K562 (cell line): ENCODE results near the gene NTM.

Experiments
- FIP1L1 ChIP-seq: fragments of 200-400 bp; formaldehyde crosslinking; IDR thresholded peaks from 2 replicates; pipeline ENCODE4 v1.6.1; 2018; ENCODE audit warnings: mild to moderate bottlenecking, low read depth, low read length; ENCODE audit not compliant: poor library complexity, severe bottlenecking
- JUND ChIP-seq, 2 experiments: IDR thresholded peaks; 2 replicates in 1 of 2; 3 replicates in 1 of 2; pipeline ENCODE4 v1.6.1; 2011; ENCODE audit warnings: borderline replicate concordance in 2 of 2, low read depth in 2 of 2, low read length in 2 of 2, improper control_type of control experiment in 1 of 2, missing biosample characterization in 1 of 2, missing genetic modification characterization in 1 of 2, missing genetic modification reagents in 1 of 2
- RAD51 ChIP-seq: fragments of 450-650 bp; IDR thresholded peaks from 2 replicates; pipeline ENCODE4 v1.7.1; 2016; ENCODE audit warnings: low read depth, mild to moderate bottlenecking, borderline replicate concordance
- SIN3A ChIP-seq, 2 experiments: fragments of 150-350 bp in 1 of 2; IDR thresholded peaks; 2 replicates each; pipeline ENCODE4 v1.6.1; 2011 to 2016; ENCODE audit warnings: borderline replicate concordance in 2 of 2, low read depth in 2 of 2, low read length in 2 of 2, mild to moderate bottlenecking in 2 of 2, moderate library complexity in 2 of 2; ENCODE audit not compliant: control insufficient read depth in 1 of 2
- SP1 ChIP-seq: sonication (generic); formaldehyde crosslinking; IDR thresholded peaks from 2 replicates; pipeline ENCODE4 v1.8.1; 2022; ENCODE audit warnings: mild to moderate bottlenecking, missing genetic modification reagents
- SRF ChIP-seq, 2 experiments: fragments of 250-450, 450-650 bp in 1 of 2; sonication (Bioruptor Pico) in 1 of 2; sonication (generic) in 1 of 2; formaldehyde crosslinking; IDR thresholded peaks; 2 replicates each; pipeline versions ENCODE4 v1.5.0 to v1.5.1; 2020 to 2022; ENCODE audit warnings: mild to moderate bottlenecking in 1 of 2, missing genetic modification reagents in 1 of 2
- TBL1XR1 ChIP-seq, 2 experiments: IDR thresholded peaks; 2 replicates each; pipeline ENCODE4 v1.6.1; 2012; ENCODE audit warnings: improper control_type of control experiment in 2 of 2, low read length in 2 of 2, mild to moderate bottlenecking in 1 of 2
- ZNF12 ChIP-seq: sonication (generic); formaldehyde crosslinking; IDR thresholded peaks from 2 replicates; pipeline ENCODE4 v1.4.0; 2020; ENCODE audit warnings: mild to moderate bottlenecking, missing genetic modification reagents
- ZNF354B ChIP-seq: fragments of 250-450 bp; sonication (Bioruptor Pico); IDR thresholded peaks from 2 replicates; pipeline ENCODE4 v1.4.0; 2020
- TF ChIP-seq, protein P1 (sequence below), 3 experiments: fragments of 200-800 bp in 1 of 3; sonication (Bioruptor generic) in 1 of 3; sonication (generic) in 1 of 3; formaldehyde crosslinking in 1 of 3; IDR thresholded peaks; 2 replicates each; pipeline versions ENCODE4 v1.6.1 to v1.8.0; 2016 to 2022; ENCODE audit warnings: mild to moderate bottlenecking in 2 of 3, missing compliant biosample characterization in 2 of 3, missing genetic modification characterization in 2 of 3, missing genetic modification reagents in 1 of 3
- TF ChIP-seq, protein P2 (sequence below), 3 experiments: IDR thresholded peaks in 2 of 3; conservative IDR thresholded peaks in 1 of 3; 2 replicates each; pipeline ENCODE4 v1.5.1; 2011 to 2012; ENCODE audit warnings: low read length in 3 of 3, mild to moderate bottlenecking in 3 of 3, control low read depth in 2 of 3, improper control_type of control experiment in 1 of 3, inconsistent platforms in 1 of 3, low read depth in 1 of 3, mixed read lengths in 1 of 3, moderate library complexity in 1 of 3; ENCODE audit not compliant: insufficient read depth in 2 of 3
- TF ChIP-seq, protein P3 (sequence below): fragments of 250-450 bp; sonication (Bioruptor Pico); IDR thresholded peaks from 2 replicates; pipeline ENCODE4 v1.4.0; 2020; ENCODE audit warnings: borderline replicate concordance

- TF ChIP-seq RAD51 (no peak), SRF (CRISPR knock-in tag; IDR thresholded peaks at IDR 0.05) (no peak), FIP1L1 (no peak), JUND (IDR thresholded peaks at IDR 0.05; ENCODE audit: borderline replicate concordance, low read depth, low read length) (no peak), JUND (tag; IDR thresholded peaks at IDR 0.05; ENCODE audit: borderline replicate concordance, low read depth, low read length) (no peak), ZNF12 (no peak), SP1 (CRISPR knock-in tag) (no peak), ZNF354B (CRISPR knock-in tag) (no peak), TBL1XR1 (IDR thresholded peaks at IDR 0.05; ENCODE audit: low read length in 2 of 2) (no peak), SIN3A (IDR thresholded peaks at IDR 0.05; ENCODE audit: borderline replicate concordance in 2 of 2, control insufficient read depth in 1 of 2, low read depth in 2 of 2, low read length in 2 of 2) (no peak)
- TF ChIP-seq, protein P1, sequence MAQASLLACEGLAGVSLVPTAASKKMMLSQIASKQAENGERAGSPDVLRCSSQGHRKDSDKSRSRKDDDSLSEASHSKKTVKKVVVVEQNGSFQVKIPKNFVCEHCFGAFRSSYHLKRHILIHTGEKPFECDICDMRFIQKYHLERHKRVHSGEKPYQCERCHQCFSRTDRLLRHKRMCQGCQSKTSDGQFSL (CRISPR knock-in tag; IDR thresholded peaks at IDR 0.05), result no peak
- TF ChIP-seq, protein P1 (tag; IDR thresholded peaks at IDR 0.05), result no peak
- TF ChIP-seq, protein P2, sequence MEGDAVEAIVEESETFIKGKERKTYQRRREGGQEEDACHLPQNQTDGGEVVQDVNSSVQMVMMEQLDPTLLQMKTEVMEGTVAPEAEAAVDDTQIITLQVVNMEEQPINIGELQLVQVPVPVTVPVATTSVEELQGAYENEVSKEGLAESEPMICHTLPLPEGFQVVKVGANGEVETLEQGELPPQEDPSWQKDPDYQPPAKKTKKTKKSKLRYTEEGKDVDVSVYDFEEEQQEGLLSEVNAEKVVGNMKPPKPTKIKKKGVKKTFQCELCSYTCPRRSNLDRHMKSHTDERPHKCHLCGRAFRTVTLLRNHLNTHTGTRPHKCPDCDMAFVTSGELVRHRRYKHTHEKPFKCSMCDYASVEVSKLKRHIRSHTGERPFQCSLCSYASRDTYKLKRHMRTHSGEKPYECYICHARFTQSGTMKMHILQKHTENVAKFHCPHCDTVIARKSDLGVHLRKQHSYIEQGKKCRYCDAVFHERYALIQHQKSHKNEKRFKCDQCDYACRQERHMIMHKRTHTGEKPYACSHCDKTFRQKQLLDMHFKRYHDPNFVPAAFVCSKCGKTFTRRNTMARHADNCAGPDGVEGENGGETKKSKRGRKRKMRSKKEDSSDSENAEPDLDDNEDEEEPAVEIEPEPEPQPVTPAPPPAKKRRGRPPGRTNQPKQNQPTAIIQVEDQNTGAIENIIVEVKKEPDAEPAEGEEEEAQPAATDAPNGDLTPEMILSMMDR (IDR thresholded peaks at IDR 0.05 in 2 of 3, conservative IDR thresholded peaks at IDR 0.05 in 1 of 3; ENCODE audit: insufficient read depth in 2 of 3, low read depth in 1 of 3, low read length in 3 of 3), result no peak
- TF ChIP-seq, protein P3, sequence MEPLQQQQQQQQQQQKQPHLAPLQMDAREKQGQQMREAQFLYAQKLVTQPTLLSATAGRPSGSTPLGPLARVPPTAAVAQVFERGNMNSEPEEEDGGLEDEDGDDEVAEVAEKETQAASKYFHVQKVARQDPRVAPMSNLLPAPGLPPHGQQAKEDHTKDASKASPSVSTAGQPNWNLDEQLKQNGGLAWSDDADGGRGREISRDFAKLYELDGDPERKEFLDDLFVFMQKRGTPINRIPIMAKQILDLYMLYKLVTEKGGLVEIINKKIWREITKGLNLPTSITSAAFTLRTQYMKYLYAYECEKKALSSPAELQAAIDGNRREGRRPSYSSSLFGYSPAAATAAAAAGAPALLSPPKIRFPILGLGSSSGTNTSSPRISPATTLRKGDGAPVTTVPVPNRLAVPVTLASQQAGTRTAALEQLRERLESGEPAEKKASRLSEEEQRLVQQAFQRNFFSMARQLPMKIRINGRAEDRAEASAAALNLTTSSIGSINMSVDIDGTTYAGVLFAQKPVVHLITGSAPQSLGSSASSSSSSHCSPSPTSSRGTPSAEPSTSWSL, result no peak
Observed at GRCh38 chr11:132022285-132022684, 651.9 kb downstream of the NTM start.
